Measurements from ENCODE around the gene USP32. TPM values are rescaled to one million over a fixed set of nuclear protein-coding genes. Genes with fewer than 3 reads are reported as not detected.
"Not testable (repeated sequence)": the region's sequence is repeated elsewhere in the genome, so short reads cannot be mapped to it uniquely, and the experiment has no call there.

The USP32 gene, protein sequence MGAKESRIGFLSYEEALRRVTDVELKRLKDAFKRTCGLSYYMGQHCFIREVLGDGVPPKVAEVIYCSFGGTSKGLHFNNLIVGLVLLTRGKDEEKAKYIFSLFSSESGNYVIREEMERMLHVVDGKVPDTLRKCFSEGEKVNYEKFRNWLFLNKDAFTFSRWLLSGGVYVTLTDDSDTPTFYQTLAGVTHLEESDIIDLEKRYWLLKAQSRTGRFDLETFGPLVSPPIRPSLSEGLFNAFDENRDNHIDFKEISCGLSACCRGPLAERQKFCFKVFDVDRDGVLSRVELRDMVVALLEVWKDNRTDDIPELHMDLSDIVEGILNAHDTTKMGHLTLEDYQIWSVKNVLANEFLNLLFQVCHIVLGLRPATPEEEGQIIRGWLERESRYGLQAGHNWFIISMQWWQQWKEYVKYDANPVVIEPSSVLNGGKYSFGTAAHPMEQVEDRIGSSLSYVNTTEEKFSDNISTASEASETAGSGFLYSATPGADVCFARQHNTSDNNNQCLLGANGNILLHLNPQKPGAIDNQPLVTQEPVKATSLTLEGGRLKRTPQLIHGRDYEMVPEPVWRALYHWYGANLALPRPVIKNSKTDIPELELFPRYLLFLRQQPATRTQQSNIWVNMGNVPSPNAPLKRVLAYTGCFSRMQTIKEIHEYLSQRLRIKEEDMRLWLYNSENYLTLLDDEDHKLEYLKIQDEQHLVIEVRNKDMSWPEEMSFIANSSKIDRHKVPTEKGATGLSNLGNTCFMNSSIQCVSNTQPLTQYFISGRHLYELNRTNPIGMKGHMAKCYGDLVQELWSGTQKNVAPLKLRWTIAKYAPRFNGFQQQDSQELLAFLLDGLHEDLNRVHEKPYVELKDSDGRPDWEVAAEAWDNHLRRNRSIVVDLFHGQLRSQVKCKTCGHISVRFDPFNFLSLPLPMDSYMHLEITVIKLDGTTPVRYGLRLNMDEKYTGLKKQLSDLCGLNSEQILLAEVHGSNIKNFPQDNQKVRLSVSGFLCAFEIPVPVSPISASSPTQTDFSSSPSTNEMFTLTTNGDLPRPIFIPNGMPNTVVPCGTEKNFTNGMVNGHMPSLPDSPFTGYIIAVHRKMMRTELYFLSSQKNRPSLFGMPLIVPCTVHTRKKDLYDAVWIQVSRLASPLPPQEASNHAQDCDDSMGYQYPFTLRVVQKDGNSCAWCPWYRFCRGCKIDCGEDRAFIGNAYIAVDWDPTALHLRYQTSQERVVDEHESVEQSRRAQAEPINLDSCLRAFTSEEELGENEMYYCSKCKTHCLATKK (N-terminal part only)
- total RNA-seq: 53.6 TPM in 2 replicates
- long read RNA-seq, full-length matches to known transcripts: 1 of 32 reads
- long read RNA-seq, partial matches to known transcripts: 31 of 32 reads
- long read RNA-seq, other reads (novel, unspliced or antisense): 0 of 32 reads

- Mint-ChIP-seq H3K4me1 (ENCODE audit: unreplicated experiment) (peaks cover 33% of the 10 kb centered on the region), H3K27ac (ENCODE audit: unreplicated experiment) (peak within 1 kb of the TSS; percentile 99)
Measured at GRCh38 chr17:60392042-60392844, at the start of gene USP32. USP32 (minus strand) TSS chr17:60392133; CDS start chr17:60391939, 194 bp downstream.

DNA sequence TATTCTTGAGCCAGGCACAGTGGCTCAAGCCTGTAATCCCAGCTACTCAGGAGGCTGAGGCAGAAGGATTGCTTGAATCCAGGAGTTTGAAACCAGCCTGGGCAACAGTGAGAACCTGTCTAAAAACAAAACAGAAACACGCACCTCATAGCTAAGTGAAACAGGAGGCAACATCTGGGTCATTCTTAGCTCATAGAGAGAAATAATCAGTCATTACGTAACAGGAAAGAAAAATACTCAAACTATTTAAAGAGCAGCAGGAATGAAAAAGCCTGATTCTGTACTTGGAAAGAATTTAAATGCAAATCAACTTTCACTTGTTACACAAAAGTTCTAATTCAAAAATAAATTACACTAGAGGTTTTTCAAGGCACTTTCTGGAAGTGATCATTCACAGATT, 47.6 kb upstream of the USP32 start:
- no peaks in the 10 kb centered on the region for H3K9me3 Mint-ChIP-seq (ENCODE audit: unreplicated experiment)
- H3K27ac Mint-ChIP-seq (ENCODE audit: unreplicated experiment): no peak overlapping the region
- no peaks in the 10 kb centered on the region for H3K27me3 Mint-ChIP-seq (ENCODE audit: unreplicated experiment)
- peaks cover 8% of the 10 kb centered on the region for H3K36me3 Mint-ChIP-seq (ENCODE audit: unreplicated experiment)
- peaks cover 12% of the 10 kb centered on the region for H3K4me1 Mint-ChIP-seq (ENCODE audit: unreplicated experiment)
- DNase-seq (ENCODE audit: extremely low spot score, unreplicated experiment): no peak
- no peak for TF ChIP-seq CTCF (IDR thresholded peaks at IDR 0.05)
- H3K4me3 Mint-ChIP-seq (ENCODE audit: unreplicated experiment): no peak overlapping the region

More at GRCh38 chr17:60392042-60392844, at the start of gene USP32:
- Mint-ChIP-seq H3K27me3 (ENCODE audit: unreplicated experiment) (no peaks in the 10 kb centered on the region), H3K4me3 (ENCODE audit: unreplicated experiment) (peak within 1 kb of the TSS; percentile 88), H3K9me3 (ENCODE audit: unreplicated experiment) (no peaks in the 10 kb centered on the region), H3K36me3 (ENCODE audit: unreplicated experiment) (no peaks in the 10 kb centered on the region)
- TF ChIP-seq CTCF (IDR thresholded peaks at IDR 0.05): peak; percentile 35
- DNase-seq (ENCODE audit: extremely low spot score, unreplicated experiment): peak; percentile 99

DNA sequence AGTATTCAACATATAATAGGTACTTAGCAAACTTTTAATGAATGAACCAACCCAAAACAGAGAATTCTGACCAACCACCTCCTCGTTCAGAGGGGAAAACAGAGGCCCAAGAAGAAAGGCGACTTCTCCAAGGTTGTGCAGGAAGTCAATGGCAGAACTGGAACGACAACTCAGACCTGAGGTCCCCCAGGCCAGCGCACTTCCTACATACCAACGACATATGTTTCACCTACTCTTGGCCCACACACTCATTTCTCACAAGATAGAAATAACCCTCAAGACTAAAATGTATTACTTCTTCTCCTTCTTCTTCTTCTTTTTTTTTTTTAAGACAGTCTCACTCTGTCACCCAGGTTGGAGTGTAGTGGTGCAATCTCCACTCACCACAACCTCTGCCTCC, 44.7 kb upstream of the USP32 start:
- no peaks in the 10 kb centered on the region for H3K27me3 Mint-ChIP-seq (ENCODE audit: unreplicated experiment)
- H3K36me3 Mint-ChIP-seq (ENCODE audit: unreplicated experiment): no peaks in the 10 kb centered on the region
- no peak for DNase-seq (ENCODE audit: extremely low spot score, unreplicated experiment)
- H3K9me3 Mint-ChIP-seq (ENCODE audit: unreplicated experiment): peaks cover 3% of the 10 kb centered on the region
- no peak for TF ChIP-seq CTCF (IDR thresholded peaks at IDR 0.05)
- H3K27ac Mint-ChIP-seq (ENCODE audit: unreplicated experiment): no peak overlapping the region
- no peak overlapping the region for H3K4me3 Mint-ChIP-seq (ENCODE audit: unreplicated experiment)
- H3K4me1 Mint-ChIP-seq (ENCODE audit: unreplicated experiment): peaks cover 9% of the 10 kb centered on the region

DNA sequence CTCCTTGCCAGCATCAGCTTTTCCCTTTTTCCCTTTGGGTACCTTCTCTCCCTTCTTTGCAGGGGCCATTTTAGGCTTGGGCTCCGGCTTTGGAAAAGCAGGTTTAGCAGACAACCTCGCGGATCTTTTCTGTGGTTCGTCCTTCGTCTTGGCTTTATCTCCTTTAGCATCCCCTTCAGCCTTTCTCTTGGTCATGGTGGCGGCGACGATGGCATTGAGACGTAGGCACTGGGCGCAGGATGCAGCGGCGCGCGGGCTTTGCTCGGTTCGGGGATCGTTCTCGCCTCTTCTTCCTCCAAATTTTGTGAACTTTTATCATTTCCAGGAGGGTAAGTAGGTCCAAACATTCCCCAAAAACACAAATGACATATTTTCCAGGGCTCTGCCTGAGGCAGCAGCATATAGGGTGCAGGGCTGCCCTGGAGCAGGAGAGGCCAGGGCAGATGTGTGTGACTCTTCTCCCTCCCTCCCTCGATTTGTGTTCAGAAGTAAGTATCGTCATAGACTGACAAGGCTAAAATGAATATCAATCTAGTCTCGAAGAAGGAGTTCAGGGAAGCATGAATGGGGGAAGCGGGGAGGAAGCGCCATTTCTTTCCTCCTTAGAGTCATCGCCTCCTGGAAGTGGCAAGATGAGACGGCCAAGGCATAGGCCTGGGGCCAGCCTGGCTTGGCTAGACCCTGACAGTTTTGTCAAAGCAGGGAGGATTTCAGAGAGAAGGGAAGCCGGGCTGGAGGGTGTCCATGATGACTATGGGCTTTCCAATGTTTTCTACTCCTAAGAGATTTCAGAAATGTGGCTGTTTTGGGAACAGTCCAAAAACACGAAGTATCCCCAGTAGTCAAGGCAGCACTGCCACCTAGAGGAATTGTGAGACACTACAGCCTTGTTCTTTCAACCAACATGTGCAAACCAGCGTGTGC, 43.6 kb upstream of the USP32 start:
- peak overlapping the region; percentile 74 for H3K27ac Mint-ChIP-seq (ENCODE audit: unreplicated experiment)
- peak; percentile 91 for TF ChIP-seq CTCF (IDR thresholded peaks at IDR 0.05)
- H3K4me3 Mint-ChIP-seq (ENCODE audit: unreplicated experiment): no peak overlapping the region
- peak; percentile 89 for DNase-seq (ENCODE audit: extremely low spot score, unreplicated experiment)
- peaks cover 9% of the 10 kb centered on the region for H3K4me1 Mint-ChIP-seq (ENCODE audit: unreplicated experiment)
- no peaks in the 10 kb centered on the region for H3K27me3 Mint-ChIP-seq (ENCODE audit: unreplicated experiment)
- no peaks in the 10 kb centered on the region for H3K36me3 Mint-ChIP-seq (ENCODE audit: unreplicated experiment)
- peaks cover 3% of the 10 kb centered on the region for H3K9me3 Mint-ChIP-seq (ENCODE audit: unreplicated experiment)

GRCh38 chr17:60433021-60433997, 41.4 kb upstream of the USP32 start:
- peak; percentile 51 for DNase-seq (ENCODE audit: extremely low spot score, unreplicated experiment)

More at GRCh38 chr17:60433021-60433997, 41.4 kb upstream of the USP32 start:
- H3K4me1 Mint-ChIP-seq (ENCODE audit: unreplicated experiment); H3K4me3 Mint-ChIP-seq (ENCODE audit: unreplicated experiment); H3K36me3 Mint-ChIP-seq (ENCODE audit: unreplicated experiment); H3K27ac Mint-ChIP-seq (ENCODE audit: unreplicated experiment); H3K9me3 Mint-ChIP-seq (ENCODE audit: unreplicated experiment); H3K27me3 Mint-ChIP-seq (ENCODE audit: unreplicated experiment): not testable (repeated sequence)

Data from osteocyte (in vitro differentiated cells).